Right lobe of liver (tissue), 4 donors: Measurements from ENCODE around the gene MACF1.

ENCODE experiments used
- CTCF ChIP-seq, 4 donors: fragments of 200-600 bp in 3 of 4; fragments of 450-650 bp in 1 of 4; IDR thresholded peaks; one replicate each; pipeline versions ENCODE4 v1.5.1 to v1.8.0; 2016 to 2022; ENCODE audit warnings: antibody characterized with exemption in 4 of 4, mild to moderate bottlenecking in 2 of 4
- POLR2A ChIP-seq: fragments of 450-650 bp; IDR thresholded peaks from one replicate; pipeline ENCODE4 v1.6.1; 2017; ENCODE audit warnings: antibody characterized with exemption, mild to moderate bottlenecking
- donor health status: DM: no; HTN: no; CAD: no.
- donor health status: DM: no; HTN: no; CAD: no.
- donor health status: DM: no; HTN: yes; CAD: no.

GRCh38 chr1:39474810-39475209, 270.3 kb downstream of the MACF1 start:
- TF ChIP-seq CTCF (IDR thresholded peaks at IDR 0.05) (no peak), POLR2A (no peak)
